ENCODE results near the gene PRG3. TPM values are rescaled to one million over a fixed set of nuclear protein-coding genes. Genes with fewer than 3 reads are reported as not detected.

PRG3 gene
- total RNA-seq, 1 experiment from 2014 or later, result not detected

- DNase-seq (ENCODE audit: low read depth, low spot score) (no peak), ATAC-seq (no peak)
- in situ Hi-C loops (cut with HindIII; ENCODE audit: low pct_unique_long_range_greater_than_20kb, low sequenced_read_pairs) (no loop called here), intact Hi-C loops (cut with micrococcal nuclease; ENCODE audit: unreplicated experiment) (no loop called here)
- H3K36me3 ChIP-seq (ENCODE audit: control insufficient read depth, insufficient read depth, low read length), result no peaks in the 10 kb centered on the region
- peaks cover 5% of the 10 kb centered on the region for H3K4me1 ChIP-seq (ENCODE audit: control insufficient read depth, insufficient read depth, low read length)
- ChIA-PET CTCF (no interaction called here), POLR2A (no interaction called here)
- H3K27me3 ChIP-seq (ENCODE audit: control insufficient read depth, insufficient read depth, low read length), result no peaks in the 10 kb centered on the region
- no TSS peak for BruUV-seq (replicated peaks)
- TF ChIP-seq SIN3A (IDR thresholded peaks at IDR 0.05; ENCODE audit: borderline replicate concordance, insufficient read depth, low read depth, low read length) (no peak), CTCF (IDR thresholded peaks at IDR 0.05) (no peak), TCF7L2 (IDR thresholded peaks at IDR 0.05; ENCODE audit: low read depth, low read length) (no peak), POLR2AphosphoS5 (IDR thresholded peaks at IDR 0.05; ENCODE audit: low read depth, low read length) (no peak)
- TF ChIP-seq, protein P1, sequence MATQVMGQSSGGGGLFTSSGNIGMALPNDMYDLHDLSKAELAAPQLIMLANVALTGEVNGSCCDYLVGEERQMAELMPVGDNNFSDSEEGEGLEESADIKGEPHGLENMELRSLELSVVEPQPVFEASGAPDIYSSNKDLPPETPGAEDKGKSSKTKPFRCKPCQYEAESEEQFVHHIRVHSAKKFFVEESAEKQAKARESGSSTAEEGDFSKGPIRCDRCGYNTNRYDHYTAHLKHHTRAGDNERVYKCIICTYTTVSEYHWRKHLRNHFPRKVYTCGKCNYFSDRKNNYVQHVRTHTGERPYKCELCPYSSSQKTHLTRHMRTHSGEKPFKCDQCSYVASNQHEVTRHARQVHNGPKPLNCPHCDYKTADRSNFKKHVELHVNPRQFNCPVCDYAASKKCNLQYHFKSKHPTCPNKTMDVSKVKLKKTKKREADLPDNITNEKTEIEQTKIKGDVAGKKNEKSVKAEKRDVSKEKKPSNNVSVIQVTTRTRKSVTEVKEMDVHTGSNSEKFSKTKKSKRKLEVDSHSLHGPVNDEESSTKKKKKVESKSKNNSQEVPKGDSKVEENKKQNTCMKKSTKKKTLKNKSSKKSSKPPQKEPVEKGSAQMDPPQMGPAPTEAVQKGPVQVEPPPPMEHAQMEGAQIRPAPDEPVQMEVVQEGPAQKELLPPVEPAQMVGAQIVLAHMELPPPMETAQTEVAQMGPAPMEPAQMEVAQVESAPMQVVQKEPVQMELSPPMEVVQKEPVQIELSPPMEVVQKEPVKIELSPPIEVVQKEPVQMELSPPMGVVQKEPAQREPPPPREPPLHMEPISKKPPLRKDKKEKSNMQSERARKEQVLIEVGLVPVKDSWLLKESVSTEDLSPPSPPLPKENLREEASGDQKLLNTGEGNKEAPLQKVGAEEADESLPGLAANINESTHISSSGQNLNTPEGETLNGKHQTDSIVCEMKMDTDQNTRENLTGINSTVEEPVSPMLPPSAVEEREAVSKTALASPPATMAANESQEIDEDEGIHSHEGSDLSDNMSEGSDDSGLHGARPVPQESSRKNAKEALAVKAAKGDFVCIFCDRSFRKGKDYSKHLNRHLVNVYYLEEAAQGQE (IDR thresholded peaks at IDR 0.05; ENCODE audit: insufficient read depth in 1 of 2, low read depth in 2 of 2, low read length in 1 of 2), result no peak
- H3K4me3 ChIP-seq (ENCODE audit: low read depth in 2 of 2, low read length in 2 of 2), result no peak overlapping the region
- H3K27ac ChIP-seq (ENCODE audit: low read length), result no peak overlapping the region
- H3K9me3 ChIP-seq (ENCODE audit: control insufficient read depth, insufficient read depth, low read depth, low read length), result no peaks in the 10 kb centered on the region
Observed at GRCh38 chr11:57421805-57422204, 40.9 kb upstream of the PRG3 start.

- Histone ChIP-seq H3K36me3 (ENCODE audit: control insufficient read depth, insufficient read depth, low read length) (no peaks in the 10 kb centered on the region), H3K27me3 (ENCODE audit: control insufficient read depth, insufficient read depth, low read length) (no peaks in the 10 kb centered on the region), H3K9me3 (ENCODE audit: control insufficient read depth, insufficient read depth, low read depth, low read length) (no peaks in the 10 kb centered on the region), H3K4me3 (ENCODE audit: low read depth in 2 of 2, low read length in 2 of 2) (no peak overlapping the region), H3K4me1 (ENCODE audit: control insufficient read depth, insufficient read depth, low read length) (no peaks in the 10 kb centered on the region), H3K27ac (ENCODE audit: low read length) (no peak overlapping the region)
- TF ChIP-seq, protein P1 (IDR thresholded peaks at IDR 0.05; ENCODE audit: insufficient read depth in 1 of 2, low read depth in 2 of 2, low read length in 1 of 2), result no peak
- TF ChIP-seq SIN3A (IDR thresholded peaks at IDR 0.05; ENCODE audit: borderline replicate concordance, insufficient read depth, low read depth, low read length) (no peak), TCF7L2 (IDR thresholded peaks at IDR 0.05; ENCODE audit: low read depth, low read length) (no peak), POLR2AphosphoS5 (IDR thresholded peaks at IDR 0.05; ENCODE audit: low read depth, low read length) (no peak), CTCF (IDR thresholded peaks at IDR 0.05) (no peak)
- ATAC-seq (no peak), DNase-seq (ENCODE audit: low read depth, low spot score) (no peak)
- intact Hi-C loops (cut with micrococcal nuclease; ENCODE audit: unreplicated experiment) (no loop called here), in situ Hi-C loops (cut with HindIII; ENCODE audit: low pct_unique_long_range_greater_than_20kb, low sequenced_read_pairs) (no loop called here)
- ChIA-PET POLR2A (no interaction called here), CTCF (no interaction called here)
- BruUV-seq (replicated peaks), result no TSS peak
Observed at GRCh38 chr11:57421066-57421465, 40.1 kb upstream of the PRG3 start.

Measured in Panc1 (cell line).